GM20431 (cell line): ENCODE measurements around the gene NOP14.

Experiments used
- in situ Hi-C: fragments of 300-500 bp; cut with MseI, MboI; formaldehyde crosslinking; loops from one replicate; pipeline ENCODE4 v1.15.0; 2020; ENCODE audit warnings: low sequenced_read_pairs; ENCODE audit not compliant: unreplicated experiment

NOP14 gene

GRCh38 chr4:2944091-2944482, 19.1 kb downstream of the NOP14 start:
- in situ Hi-C loops, result loop anchor here (25.0 kb wide), 1 partner anchor 182 kb away; the partner anchor contains the start of gene TNIP2

GRCh38 chr4:2943364-2944090, 19.7 kb downstream of the NOP14 start:
- in situ Hi-C loops, result loop anchor here (25.0 kb wide), 1 partner anchor 181 kb away; the partner anchor contains the start of gene TNIP2

DNA sequence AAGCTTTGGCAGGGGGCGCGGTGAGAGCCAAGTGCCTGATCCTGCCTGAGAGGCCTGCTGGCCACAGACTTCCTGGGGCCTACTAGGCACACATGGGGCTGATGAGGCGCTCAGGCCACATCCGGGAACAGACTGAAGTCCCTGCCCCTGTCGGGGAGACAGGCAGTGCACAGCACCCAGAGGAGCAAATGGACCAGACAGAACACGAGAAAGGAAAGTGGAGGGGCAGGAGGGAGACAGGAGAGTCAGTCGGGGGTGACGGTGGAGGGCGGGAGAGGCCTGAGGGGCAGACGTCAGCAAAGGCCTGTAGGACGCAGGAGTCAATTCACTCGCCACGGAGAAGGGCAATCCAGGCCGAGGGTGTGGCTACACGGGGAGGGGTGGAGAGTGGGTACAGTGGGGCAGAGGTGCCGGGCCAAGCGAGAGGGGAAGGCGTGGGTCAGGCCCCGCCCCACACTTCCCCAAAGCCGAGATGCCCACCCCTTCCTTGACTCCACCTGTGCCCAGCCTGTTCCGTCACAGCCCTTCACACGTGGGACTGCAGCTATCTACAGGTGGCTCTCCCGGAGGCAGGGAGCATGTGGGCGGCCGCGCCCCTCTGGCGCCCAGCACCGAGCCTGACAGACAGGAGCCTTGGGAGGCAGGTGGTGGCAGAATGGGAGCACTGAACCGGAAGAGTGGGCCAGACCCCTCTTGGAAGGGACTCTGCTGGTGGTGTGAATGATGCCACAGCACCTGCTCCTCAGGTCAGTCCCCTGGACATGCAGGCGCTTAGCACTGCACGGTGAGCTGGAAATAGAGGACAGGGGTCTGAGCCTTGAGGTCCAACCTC, 20.5 kb downstream of the NOP14 start:
- in situ Hi-C loops, result loop anchor here (25.0 kb wide), 1 partner anchor 180 kb away; the partner anchor contains the start of gene TNIP2

DNA sequence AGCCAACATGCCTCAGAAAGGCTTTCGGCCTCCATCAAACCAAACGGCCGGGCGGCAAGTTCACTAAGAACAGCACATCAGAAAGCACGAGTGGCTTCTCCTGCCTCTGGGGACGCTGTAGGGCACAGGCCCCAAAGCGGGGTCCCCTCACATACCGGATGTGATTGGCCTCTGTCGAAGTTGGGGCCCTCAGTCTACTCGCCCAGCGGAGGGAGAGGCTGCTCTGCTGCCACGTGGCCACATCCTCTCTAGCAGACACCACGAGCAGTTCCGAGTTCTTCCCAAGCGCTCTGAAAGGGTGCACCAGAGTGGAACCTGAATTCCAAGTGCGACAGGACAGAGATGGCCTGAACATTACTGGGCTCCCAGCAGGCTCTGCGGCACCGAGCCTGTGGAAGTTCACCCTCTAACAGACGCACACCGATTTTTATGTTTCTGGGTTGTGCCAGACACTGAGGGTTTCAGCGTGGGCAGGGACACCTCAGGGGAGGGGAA, 21.1 kb downstream of the NOP14 start:
- in situ Hi-C loops, result loop anchor here (25.0 kb wide), 1 partner anchor 180 kb away; the partner anchor contains the start of gene TNIP2

- in situ Hi-C loops, result loop anchor here (25.0 kb wide), 1 partner anchor 179 kb away; the partner anchor contains the start of gene TNIP2
These were observed 21.8 kb downstream of the NOP14 start for GRCh38 chr4:2941138-2942036.

DNA sequence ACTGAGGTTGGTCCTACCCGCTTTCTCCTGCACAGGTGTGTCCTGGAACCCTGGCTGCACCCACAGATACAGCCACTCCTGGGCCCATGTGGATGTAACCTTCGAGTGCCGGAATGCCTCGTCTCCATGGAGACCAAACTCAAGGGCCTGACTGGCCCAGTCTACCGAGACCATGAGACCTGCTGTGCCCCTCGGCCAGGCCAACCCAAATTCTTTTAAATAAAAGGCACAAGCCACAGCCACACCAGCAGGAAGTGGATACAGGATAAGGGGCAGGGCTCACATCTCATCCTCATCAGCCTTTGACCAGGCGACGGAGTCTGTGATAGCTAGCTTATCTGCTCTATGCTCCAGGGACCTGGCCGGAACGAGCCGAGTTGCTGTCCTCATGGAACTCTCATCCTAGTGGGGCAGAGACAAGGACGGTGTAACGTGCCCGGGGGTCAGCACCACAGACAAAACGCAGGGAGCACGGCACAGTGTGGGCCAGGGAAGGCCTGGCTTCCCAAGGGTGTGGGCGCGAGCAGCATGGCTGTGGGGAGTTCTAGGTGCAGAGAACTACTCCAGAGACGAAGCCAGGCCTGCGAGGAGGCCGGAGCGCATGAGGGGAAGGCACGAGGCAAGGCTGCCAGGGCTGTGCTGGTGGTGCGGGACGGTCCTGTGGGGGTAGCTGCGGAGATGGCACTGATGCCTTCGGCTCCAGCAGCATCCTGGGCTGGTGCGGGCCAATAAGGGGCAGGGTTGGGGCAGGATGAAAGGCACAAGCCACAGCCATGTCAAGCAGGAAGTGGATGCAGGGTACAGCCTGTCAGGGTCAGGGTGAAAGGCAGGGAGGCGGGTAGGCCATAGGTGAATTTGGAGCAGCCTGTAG, 22.7 kb downstream of the NOP14 start:
- in situ Hi-C loops, result loop anchor here (25.0 kb wide), 1 partner anchor 178 kb away; the partner anchor contains the start of gene TNIP2

- in situ Hi-C loops, result loop anchor here (25.0 kb wide), 1 partner anchor 177 kb away; the partner anchor contains the start of gene TNIP2
These were observed 23.6 kb downstream of the NOP14 start for GRCh38 chr4:2939383-2940243.

GRCh38 chr4:2938906-2939305, 24.3 kb downstream of the NOP14 start:
- in situ Hi-C loops, result loop anchor here (25.0 kb wide), 1 partner anchor 177 kb away; the partner anchor contains the start of gene TNIP2

DNA sequence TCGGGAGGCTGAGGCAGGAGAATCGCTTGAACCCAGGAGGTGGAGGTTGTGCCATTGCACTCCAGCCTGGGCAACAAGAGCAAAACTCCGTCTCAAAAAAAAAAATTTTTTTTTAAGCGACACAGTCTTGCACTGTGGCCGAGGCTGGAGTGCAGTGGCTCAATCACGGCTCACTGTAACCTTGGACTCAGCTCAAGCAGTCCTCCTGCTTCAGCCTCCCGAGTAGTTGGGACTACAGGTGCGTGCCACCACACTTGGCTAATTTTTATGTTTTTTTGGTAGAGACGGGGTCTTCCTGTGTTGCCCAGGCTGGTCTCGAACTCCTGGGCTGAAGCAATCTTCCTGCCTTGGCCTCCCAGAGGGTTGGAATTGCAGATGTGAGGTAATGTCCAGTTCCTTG, 24.8 kb downstream of the NOP14 start:
- in situ Hi-C loops, result loop anchor here (25.0 kb wide), 1 partner anchor 176 kb away; the partner anchor contains the start of gene TNIP2

GRCh38 chr4:2937986-2938385, 25.2 kb downstream of the NOP14 start:
- in situ Hi-C loops, result loop anchor here (25.0 kb wide), 1 partner anchor 176 kb away; the partner anchor contains the start of gene TNIP2

- in situ Hi-C loops, result loop anchor here (25.0 kb wide), 1 partner anchor 175 kb away; the partner anchor contains the start of gene TNIP2
These were observed 25.9 kb downstream of the NOP14 start for GRCh38 chr4:2937146-2937857.

DNA sequence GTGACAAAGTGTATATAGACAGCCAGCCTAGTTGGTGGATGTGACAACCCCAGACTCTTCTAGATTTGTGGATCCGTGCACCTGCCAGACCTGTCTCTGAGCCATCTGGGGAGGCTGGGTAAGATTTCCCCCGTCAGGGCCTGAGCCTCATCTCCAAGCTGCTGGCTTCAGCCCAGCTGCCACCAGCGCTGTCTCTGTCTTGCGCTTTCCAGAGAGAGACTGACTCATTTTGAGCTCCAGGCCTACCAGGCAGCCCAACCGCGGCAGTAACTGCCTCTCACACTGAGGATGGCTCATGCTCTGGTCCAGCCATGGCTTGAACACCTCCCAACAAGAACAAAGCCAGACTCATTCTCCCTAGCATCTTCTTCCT, 26.4 kb downstream of the NOP14 start:
- in situ Hi-C loops, result loop anchor here (25.0 kb wide), 1 partner anchor 174 kb away; the partner anchor contains the start of gene TNIP2

DNA sequence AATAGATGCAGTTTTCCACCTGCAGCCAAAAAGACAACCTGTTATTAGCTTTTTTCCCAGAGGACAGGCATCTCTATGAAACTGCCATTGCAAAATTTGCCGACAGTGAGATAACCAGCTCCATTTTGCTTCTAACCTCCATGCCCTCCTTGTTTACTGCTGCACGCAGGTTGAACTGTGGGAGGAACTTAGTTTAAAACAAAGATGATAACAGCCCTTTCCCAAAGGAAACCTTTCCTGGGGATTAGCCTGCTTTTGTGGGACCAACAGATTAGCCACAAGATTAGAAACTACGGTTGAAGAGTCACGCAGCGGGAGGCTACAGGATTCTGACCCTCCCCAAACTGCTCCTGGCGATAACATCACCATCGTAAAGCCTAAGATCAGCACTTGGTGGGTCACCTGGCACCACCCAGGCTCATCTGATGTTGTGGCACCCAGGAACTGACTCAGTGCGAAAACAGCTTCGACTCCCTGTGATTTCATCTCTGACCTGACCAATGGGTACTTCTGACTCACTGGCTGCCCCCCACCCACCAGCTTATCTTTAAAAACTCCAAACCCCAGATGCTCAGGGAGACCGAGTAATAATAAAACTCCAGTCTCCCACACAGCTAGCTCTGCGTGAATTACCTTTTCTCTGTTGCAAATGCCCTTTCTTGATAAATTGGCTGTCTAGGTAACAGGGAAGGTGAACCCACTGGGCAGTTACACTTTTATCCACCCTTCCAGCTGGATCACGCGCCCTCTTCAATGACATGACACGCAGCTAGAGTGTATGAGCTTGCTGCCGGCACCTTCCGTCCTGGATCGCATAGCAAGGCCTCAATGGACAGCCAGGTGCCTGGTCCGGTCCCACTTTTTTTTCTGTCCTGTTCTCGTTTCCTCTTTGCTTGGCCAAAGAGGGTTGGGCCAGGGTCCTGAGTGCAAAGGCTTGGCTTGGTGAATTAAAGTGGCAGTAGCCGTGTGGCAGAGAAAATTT, 27.2 kb downstream of the NOP14 start:
- in situ Hi-C loops, result loop anchor here (25.0 kb wide), 1 partner anchor 174 kb away; the partner anchor contains the start of gene TNIP2

DNA sequence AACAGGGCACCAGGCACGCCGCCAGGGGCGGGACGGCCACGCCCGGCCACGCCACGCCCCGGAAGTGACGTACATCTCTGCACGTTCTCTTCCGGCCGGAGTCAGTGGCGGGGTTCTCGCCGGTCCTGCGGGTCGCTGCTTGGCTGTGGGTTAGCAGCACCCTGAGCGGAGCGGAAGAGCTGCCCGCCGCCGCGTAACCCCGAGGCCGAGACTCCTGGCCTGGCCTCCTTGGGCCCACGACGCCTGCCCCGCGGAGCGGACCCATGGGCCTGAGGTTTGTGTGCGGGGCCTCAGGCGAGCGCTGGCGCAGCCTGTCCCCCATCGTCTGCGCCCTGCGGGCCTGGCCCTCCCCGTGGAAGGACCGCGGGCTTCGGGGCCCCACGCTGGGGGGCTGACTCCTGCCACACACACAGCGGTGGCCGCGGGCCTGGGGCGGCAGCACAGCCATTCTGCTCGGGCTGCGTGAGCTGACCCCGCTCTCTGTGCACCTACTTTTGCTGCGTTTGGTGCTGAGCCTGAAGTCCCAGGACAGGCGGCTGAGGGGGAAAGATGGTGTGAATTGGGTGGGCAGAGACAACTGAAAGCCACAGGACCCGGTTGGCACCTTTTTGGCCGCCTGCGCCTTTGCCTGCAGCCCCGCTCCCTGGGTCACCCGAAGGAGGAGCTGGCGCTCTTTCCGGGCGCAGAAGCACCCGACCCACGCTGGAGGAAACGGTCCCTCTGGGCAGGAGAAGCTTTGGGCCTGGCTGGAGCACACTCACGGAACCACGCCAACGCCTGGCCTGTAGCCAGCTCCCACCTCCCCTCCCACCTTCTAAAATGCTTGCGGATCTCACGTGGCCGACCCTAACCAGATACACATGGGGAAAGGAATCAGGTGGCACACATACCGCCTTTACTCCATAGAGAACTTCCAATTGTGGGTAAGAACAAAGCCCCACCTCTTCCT, 28.1 kb downstream of the NOP14 start:
- in situ Hi-C loops, result loop anchor here (25.0 kb wide), 1 partner anchor 173 kb away; the partner anchor contains the start of gene TNIP2
